ENCODE measurements around the gene DNM3.
"Not testable (repeated sequence)": the region's sequence is repeated elsewhere in the genome, so short reads cannot be mapped to it uniquely, and the experiment has no call there.

The DNM3 gene

GRCh38 chr1:171798765-171799164 lies 42.5 kb upstream of the DNM3 start:
- Histone ChIP-seq H3K27me3 (replicated peaks in 2 of 5; ENCODE audit: control insufficient read depth in 4 of 5, insufficient read depth in 5 of 5, low read length in 4 of 5) (no peaks in the 10 kb centered on the region), H3K4me3 (ENCODE audit: control insufficient read depth in 1 of 7, extremely low read depth in 1 of 7, insufficient read depth in 4 of 7, low read depth in 2 of 7, low read length in 6 of 7) (no peak overlapping the region), H3K9me3 (ENCODE audit: control extremely low read depth in 1 of 5, control insufficient read depth in 4 of 5, insufficient read depth in 2 of 5, low read depth in 1 of 5, low read length in 4 of 5) (no peaks in the 10 kb centered on the region), H3K27ac (ENCODE audit: insufficient read depth in 1 of 2, low read depth in 1 of 2, low read length in 2 of 2, poor library complexity in 1 of 2, severe bottlenecking in 2 of 2) (no peak overlapping the region), H3K36me3 (ENCODE audit: control insufficient read depth in 4 of 4, insufficient read depth in 4 of 4, low read length in 3 of 4) (peaks cover 21 to 48% (median 38%) of the 10 kb centered on the region in 4 experiments), H3K4me1 (ENCODE audit: control extremely low read depth in 1 of 4, control insufficient read depth in 4 of 4, insufficient read depth in 4 of 4, low read length in 3 of 4) (peaks cover 0 to 29% (median 13%) of the 10 kb centered on the region in 4 experiments)
- DNase-seq = no peak
- WGBS (ENCODE audit: insufficient coverage) = 100% methylated on average over 1 of the region's 3 CpGs
- CTCF ChIA-PET = interaction anchor here (0.8 to 23.5 kb wide), 8 partner anchors 11 to 631 kb away, joined by 3 to 568 read pairs (median 3); partner anchors contain the start of genes DNM3 and METTL13
- POLR2A ChIA-PET = interaction anchor here (1.0 kb wide), 1 partner anchor 188 kb away, joined by 3 read pairs; no protein-coding TSS in a partner anchor

GRCh38 chr1:171799166-171799565 lies 42.1 kb upstream of the DNM3 start:
- POLR2A ChIA-PET = interaction anchor here (0.9 to 1.0 kb wide), 2 partner anchors 18 to 187 kb away, joined by 3 read pairs; partner anchors contain the start of gene METTL13
- 100% methylated on average over 1 of the region's 4 CpGs for WGBS (ENCODE audit: insufficient coverage)
- Histone ChIP-seq H3K27me3 (replicated peaks in 2 of 5; ENCODE audit: control insufficient read depth in 4 of 5, insufficient read depth in 5 of 5, low read length in 4 of 5) (no peaks in the 10 kb centered on the region), H3K9me3 (ENCODE audit: control extremely low read depth in 1 of 5, control insufficient read depth in 4 of 5, insufficient read depth in 2 of 5, low read depth in 1 of 5, low read length in 4 of 5) (no peaks in the 10 kb centered on the region), H3K4me3 (ENCODE audit: control insufficient read depth in 1 of 7, extremely low read depth in 1 of 7, insufficient read depth in 4 of 7, low read depth in 2 of 7, low read length in 6 of 7) (no peak overlapping the region), H3K36me3 (ENCODE audit: control insufficient read depth in 4 of 4, insufficient read depth in 4 of 4, low read length in 3 of 4) (peaks cover 17 to 44% (median 35%) of the 10 kb centered on the region in 4 experiments), H3K27ac (ENCODE audit: insufficient read depth in 1 of 2, low read depth in 1 of 2, low read length in 2 of 2, poor library complexity in 1 of 2, severe bottlenecking in 2 of 2) (no peak overlapping the region), H3K4me1 (ENCODE audit: control extremely low read depth in 1 of 4, control insufficient read depth in 4 of 4, insufficient read depth in 4 of 4, low read length in 3 of 4) (peaks cover 0 to 32% (median 14%) of the 10 kb centered on the region in 4 experiments)
- CTCF ChIA-PET = interaction anchor here (0.8 to 23.5 kb wide), 9 partner anchors 12 to 630 kb away, joined by 3 to 568 read pairs (median 6); partner anchors contain the start of genes DNM3 and METTL13
- no peak for DNase-seq

- DNase-seq; H3K27ac ChIP-seq (ENCODE audit: insufficient read depth in 1 of 2, low read depth in 1 of 2, low read length in 2 of 2, poor library complexity in 1 of 2, severe bottlenecking in 2 of 2); H3K4me3 ChIP-seq (ENCODE audit: control insufficient read depth in 1 of 7, extremely low read depth in 1 of 7, insufficient read depth in 4 of 7, low read depth in 2 of 7, low read length in 6 of 7); H3K27me3 ChIP-seq (replicated peaks in 2 of 5; ENCODE audit: control insufficient read depth in 4 of 5, insufficient read depth in 5 of 5, low read length in 4 of 5); H3K9me3 ChIP-seq (ENCODE audit: control extremely low read depth in 1 of 5, control insufficient read depth in 4 of 5, insufficient read depth in 2 of 5, low read depth in 1 of 5, low read length in 4 of 5): not testable (repeated sequence)
- POLR2A ChIA-PET = interaction anchor here (0.9 to 1.0 kb wide), 2 partner anchors 18 to 187 kb away, joined by 3 read pairs; partner anchors contain the start of gene METTL13
- CTCF ChIA-PET = interaction anchor here (1.0 to 23.5 kb wide), 16 partner anchors 12 to 630 kb away, joined by 3 to 568 read pairs (median 6); partner anchors contain the start of genes DNM3 and METTL13
- 100% methylated on average over 1 of the region's 2 CpGs for WGBS (ENCODE audit: insufficient coverage)
- H3K36me3 ChIP-seq (ENCODE audit: control insufficient read depth in 4 of 4, insufficient read depth in 4 of 4, low read length in 3 of 4) = peaks cover 14 to 39% (median 30%) of the 10 kb centered on the region in 4 experiments
- H3K4me1 ChIP-seq (ENCODE audit: control extremely low read depth in 1 of 4, control insufficient read depth in 4 of 4, insufficient read depth in 4 of 4, low read length in 3 of 4) = peaks cover 0 to 37% (median 15%) of the 10 kb centered on the region in 4 experiments
Measured at GRCh38 chr1:171799698-171800097, 41.6 kb upstream of the DNM3 start.

- POLR2A ChIA-PET = interaction anchor here (0.9 to 1.0 kb wide), 2 partner anchors 19 to 58 kb away, joined by 3 read pairs; partner anchors contain the start of genes METTL13 and VAMP4
Measured at GRCh38 chr1:171800342-171800741, 41.0 kb upstream of the DNM3 start.

GRCh38 chr1:171800851-171801250 lies 40.4 kb upstream of the DNM3 start:
- ChIA-PET CTCF (interaction anchor here (0.7 to 23.5 kb wide), 26 partner anchors 10 to 629 kb away, joined by 3 to 568 read pairs (median 5); partner anchors contain the start of genes DNM3 and METTL13), POLR2A (interaction anchor here (1.0 kb wide), 1 partner anchor 59 kb away, joined by 3 read pairs; the partner anchor contains the start of gene VAMP4)
- WGBS (ENCODE audit: insufficient coverage) = no CpG with 5 or more reads among the region's 3 CpGs
- Histone ChIP-seq H3K9me3 (ENCODE audit: control extremely low read depth in 1 of 5, control insufficient read depth in 4 of 5, insufficient read depth in 2 of 5, low read depth in 1 of 5, low read length in 4 of 5) (no peaks in the 10 kb centered on the region), H3K36me3 (ENCODE audit: control insufficient read depth in 4 of 4, insufficient read depth in 4 of 4, low read length in 3 of 4) (peaks cover 6 to 28% (median 21%) of the 10 kb centered on the region in 4 experiments), H3K4me3 (ENCODE audit: control insufficient read depth in 1 of 7, extremely low read depth in 1 of 7, insufficient read depth in 4 of 7, low read depth in 2 of 7, low read length in 6 of 7) (no peak overlapping the region), H3K27me3 (replicated peaks in 2 of 5; ENCODE audit: control insufficient read depth in 4 of 5, insufficient read depth in 5 of 5, low read length in 4 of 5) (no peaks in the 10 kb centered on the region), H3K4me1 (ENCODE audit: control extremely low read depth in 1 of 4, control insufficient read depth in 4 of 4, insufficient read depth in 4 of 4, low read length in 3 of 4) (peaks cover 0 to 46% (median 19%) of the 10 kb centered on the region in 4 experiments), H3K27ac (ENCODE audit: insufficient read depth in 1 of 2, low read depth in 1 of 2, low read length in 2 of 2, poor library complexity in 1 of 2, severe bottlenecking in 2 of 2) (no peak overlapping the region)
- no peak for DNase-seq

More at GRCh38 chr1:171800342-171800741, 41.0 kb upstream of the DNM3 start:
- Histone ChIP-seq H3K27me3 (replicated peaks in 2 of 5; ENCODE audit: control insufficient read depth in 4 of 5, insufficient read depth in 5 of 5, low read length in 4 of 5) (no peaks in the 10 kb centered on the region), H3K9me3 (ENCODE audit: control extremely low read depth in 1 of 5, control insufficient read depth in 4 of 5, insufficient read depth in 2 of 5, low read depth in 1 of 5, low read length in 4 of 5) (no peaks in the 10 kb centered on the region), H3K4me3 (ENCODE audit: control insufficient read depth in 1 of 7, extremely low read depth in 1 of 7, insufficient read depth in 4 of 7, low read depth in 2 of 7, low read length in 6 of 7) (no peak overlapping the region), H3K36me3 (ENCODE audit: control insufficient read depth in 4 of 4, insufficient read depth in 4 of 4, low read length in 3 of 4) (peaks cover 8 to 33% (median 26%) of the 10 kb centered on the region in 4 experiments), H3K4me1 (ENCODE audit: control extremely low read depth in 1 of 4, control insufficient read depth in 4 of 4, insufficient read depth in 4 of 4, low read length in 3 of 4) (peaks cover 0 to 42% (median 17%) of the 10 kb centered on the region in 4 experiments), H3K27ac (ENCODE audit: insufficient read depth in 1 of 2, low read depth in 1 of 2, low read length in 2 of 2, poor library complexity in 1 of 2, severe bottlenecking in 2 of 2) (no peak overlapping the region)
- DNase-seq = no peak
- 89% methylated on average over 1 of the region's 3 CpGs for WGBS (ENCODE audit: insufficient coverage)
- CTCF ChIA-PET = interaction anchor here (0.7 to 23.5 kb wide), 25 partner anchors 11 to 630 kb away, joined by 3 to 568 read pairs (median 5); partner anchors contain the start of genes DNM3 and METTL13

GRCh38 chr1:171801487-171801891 lies 39.8 kb upstream of the DNM3 start:
- DNase-seq = peak in 2 of 3 donors; percentile 53 to 61
- Histone ChIP-seq H3K4me3 (ENCODE audit: control insufficient read depth in 1 of 7, extremely low read depth in 1 of 7, insufficient read depth in 4 of 7, low read depth in 2 of 7, low read length in 6 of 7) (no peak overlapping the region), H3K27ac (ENCODE audit: insufficient read depth in 1 of 2, low read depth in 1 of 2, low read length in 2 of 2, poor library complexity in 1 of 2, severe bottlenecking in 2 of 2) (no peak overlapping the region), H3K36me3 (ENCODE audit: control insufficient read depth in 4 of 4, insufficient read depth in 4 of 4, low read length in 3 of 4) (peaks cover 6 to 22% (median 15%) of the 10 kb centered on the region in 4 experiments), H3K4me1 (ENCODE audit: control extremely low read depth in 1 of 4, control insufficient read depth in 4 of 4, insufficient read depth in 4 of 4, low read length in 3 of 4) (peaks cover 0 to 52% (median 20%) of the 10 kb centered on the region in 4 experiments), H3K9me3 (ENCODE audit: control extremely low read depth in 1 of 5, control insufficient read depth in 4 of 5, insufficient read depth in 2 of 5, low read depth in 1 of 5, low read length in 4 of 5) (no peaks in the 10 kb centered on the region), H3K27me3 (replicated peaks in 2 of 5; ENCODE audit: control insufficient read depth in 4 of 5, insufficient read depth in 5 of 5, low read length in 4 of 5) (no peaks in the 10 kb centered on the region)
- ChIA-PET POLR2A (interaction anchor here (1.0 kb wide), 1 partner anchor 60 kb away, joined by 3 read pairs; the partner anchor contains the start of gene VAMP4), CTCF (interaction anchor here (0.6 to 23.5 kb wide), 30 partner anchors 10 to 289 kb away, joined by 3 to 568 read pairs (median 5); partner anchors contain the start of gene METTL13)
- WGBS (ENCODE audit: insufficient coverage) = 6% methylated on average over 2 of the region's 2 CpGs

Measured in common myeloid progenitor, CD34-positive (primary cell).